Duodenal mucosa (tissue), 2 donors: ENCODE measurements around the gene PAH.

ENCODE experiments used
- H3K27ac ChIP-seq: one replicate; pipeline ENCODE4 v1.7.0; 2013; ENCODE audit warnings: low read depth, low read length
- H3K27me3 ChIP-seq, 2 donors: one replicate each; pipeline ENCODE4 v1.7.0; 2013; ENCODE audit warnings: low read length in 2 of 2, control low read depth in 1 of 2; ENCODE audit not compliant: insufficient read depth in 2 of 2, control insufficient read depth in 1 of 2
- H3K36me3 ChIP-seq, 2 donors: one replicate each; pipeline ENCODE4 v1.7.0; 2013; ENCODE audit warnings: low read length in 2 of 2, control low read depth in 1 of 2; ENCODE audit not compliant: insufficient read depth in 2 of 2, control insufficient read depth in 1 of 2
- H3K4me1 ChIP-seq, 2 donors: one replicate each; pipeline ENCODE4 v1.7.0; 2013; ENCODE audit warnings: low read length in 2 of 2, control low read depth in 1 of 2; ENCODE audit not compliant: insufficient read depth in 2 of 2, control insufficient read depth in 1 of 2
- H3K4me3 ChIP-seq, 2 donors: one replicate each; pipeline ENCODE4 v1.7.0; 2013; ENCODE audit warnings: low read length in 2 of 2, low read depth in 1 of 2
- H3K9ac ChIP-seq, 2 donors: one replicate each; pipeline ENCODE4 v1.7.0; 2013; ENCODE audit warnings: low read length in 2 of 2, low read depth in 1 of 2
- H3K9me3 ChIP-seq, 2 donors: one replicate each; pipeline ENCODE4 v1.7.0; 2013; ENCODE audit warnings: low read length in 2 of 2, control low read depth in 1 of 2; ENCODE audit not compliant: control insufficient read depth in 1 of 2

Gene PAH

DNA sequence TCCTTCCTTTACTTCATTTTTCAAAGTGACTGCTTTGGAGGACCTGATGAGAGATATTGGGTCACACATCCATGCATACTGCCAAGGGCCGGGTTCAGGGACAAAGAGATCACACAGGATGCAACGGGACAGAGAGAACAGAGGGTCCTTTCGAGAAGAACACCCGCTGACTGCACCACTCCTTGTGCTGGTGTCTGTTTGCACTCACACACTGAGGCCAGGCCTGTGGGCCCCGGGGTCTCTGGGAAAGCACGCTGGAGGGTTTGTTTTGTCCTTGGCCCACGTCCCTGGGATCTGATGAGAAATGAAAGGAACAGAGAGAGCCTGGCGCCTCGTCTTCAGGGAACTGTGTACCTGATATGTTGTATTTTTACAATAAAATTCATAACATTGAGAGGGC lies 42.2 kb downstream of the PAH start:
- Histone ChIP-seq H3K9ac (no peak overlapping the region), H3K4me1 (no peaks in the 10 kb centered on the region), H3K27me3 (no peaks in the 10 kb centered on the region), H3K36me3 (no peaks in the 10 kb centered on the region), H3K27ac (no peak overlapping the region), H3K4me3 (no peak overlapping the region), H3K9me3 (no peaks in the 10 kb centered on the region)

DNA sequence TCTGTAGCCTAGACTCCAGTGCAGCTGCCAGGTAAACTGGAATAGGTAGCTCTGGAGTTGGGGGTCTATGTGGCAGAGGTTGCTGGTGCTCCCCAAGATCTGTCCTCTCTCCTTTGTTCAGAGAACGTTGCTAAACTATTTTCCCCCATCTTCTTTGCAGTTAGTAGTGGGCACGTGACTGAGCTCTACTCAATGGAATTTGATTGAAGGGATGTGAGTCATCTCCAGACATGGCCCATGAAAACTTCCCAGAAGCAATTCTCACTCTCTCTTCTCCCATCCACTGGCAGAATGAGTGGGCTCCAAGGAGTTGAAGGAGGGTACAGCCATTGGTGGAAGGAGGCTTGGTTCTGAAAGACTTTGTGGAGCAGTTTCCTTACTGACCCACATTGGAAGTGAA lies 44.0 kb downstream of the PAH start:
- no peaks in the 10 kb centered on the region for H3K36me3 ChIP-seq
- no peaks in the 10 kb centered on the region for H3K27me3 ChIP-seq
- H3K9ac ChIP-seq: no peak overlapping the region
- H3K4me1 ChIP-seq: no peaks in the 10 kb centered on the region
- H3K27ac ChIP-seq: no peak overlapping the region
- H3K4me3 ChIP-seq: no peak overlapping the region
- H3K9me3 ChIP-seq: no peaks in the 10 kb centered on the region

DNA sequence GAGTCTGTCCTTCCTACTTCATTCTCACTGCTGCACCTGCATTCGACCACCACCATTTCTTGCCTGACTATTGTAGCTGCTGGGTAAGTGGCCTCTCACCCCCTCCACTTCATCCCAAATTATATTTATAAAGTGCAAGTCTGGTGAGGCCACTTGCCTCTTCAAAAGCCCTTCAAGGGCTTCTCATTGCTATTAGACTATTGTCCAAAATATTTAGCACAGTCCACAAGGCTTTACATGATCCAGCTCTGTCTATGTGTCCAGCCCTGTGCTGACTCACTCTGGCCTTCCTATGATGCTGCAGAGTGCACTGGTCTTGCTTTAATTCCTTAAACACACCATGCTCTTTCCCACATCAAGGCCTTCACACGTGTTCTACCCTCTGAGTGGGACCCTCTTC lies 46.0 kb downstream of the PAH start:
- H3K9me3 ChIP-seq: no peaks in the 10 kb centered on the region
- H3K9ac ChIP-seq: no peak overlapping the region
- H3K4me3 ChIP-seq: no peak overlapping the region
- H3K27me3 ChIP-seq: no peaks in the 10 kb centered on the region
- H3K4me1 ChIP-seq: no peaks in the 10 kb centered on the region
- H3K36me3 ChIP-seq: no peaks in the 10 kb centered on the region
- H3K27ac ChIP-seq: no peak overlapping the region

DNA sequence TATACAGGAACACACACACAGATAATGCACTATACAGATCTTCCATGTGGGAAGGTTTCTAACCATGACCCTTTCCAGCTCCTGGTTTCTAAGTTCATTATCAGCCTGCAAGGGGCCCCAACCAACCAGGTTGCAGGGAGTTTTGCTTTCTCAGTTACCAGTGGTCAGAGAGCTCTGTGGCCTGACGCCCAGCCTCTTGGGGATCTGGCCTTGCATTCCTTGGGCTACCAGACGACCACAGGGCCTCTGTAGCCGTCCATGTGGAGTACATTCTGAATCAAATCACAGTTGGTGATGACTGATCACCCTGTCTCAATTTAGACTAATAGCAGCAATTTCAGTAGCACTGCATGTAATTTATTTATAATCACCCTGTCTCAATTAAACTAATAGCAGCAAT lies 47.5 kb downstream of the PAH start:
- Histone ChIP-seq H3K27ac (no peak overlapping the region), H3K27me3 (no peaks in the 10 kb centered on the region), H3K9ac (no peak overlapping the region), H3K36me3 (no peaks in the 10 kb centered on the region), H3K4me3 (no peak overlapping the region), H3K9me3 (no peaks in the 10 kb centered on the region), H3K4me1 (no peaks in the 10 kb centered on the region)

DNA sequence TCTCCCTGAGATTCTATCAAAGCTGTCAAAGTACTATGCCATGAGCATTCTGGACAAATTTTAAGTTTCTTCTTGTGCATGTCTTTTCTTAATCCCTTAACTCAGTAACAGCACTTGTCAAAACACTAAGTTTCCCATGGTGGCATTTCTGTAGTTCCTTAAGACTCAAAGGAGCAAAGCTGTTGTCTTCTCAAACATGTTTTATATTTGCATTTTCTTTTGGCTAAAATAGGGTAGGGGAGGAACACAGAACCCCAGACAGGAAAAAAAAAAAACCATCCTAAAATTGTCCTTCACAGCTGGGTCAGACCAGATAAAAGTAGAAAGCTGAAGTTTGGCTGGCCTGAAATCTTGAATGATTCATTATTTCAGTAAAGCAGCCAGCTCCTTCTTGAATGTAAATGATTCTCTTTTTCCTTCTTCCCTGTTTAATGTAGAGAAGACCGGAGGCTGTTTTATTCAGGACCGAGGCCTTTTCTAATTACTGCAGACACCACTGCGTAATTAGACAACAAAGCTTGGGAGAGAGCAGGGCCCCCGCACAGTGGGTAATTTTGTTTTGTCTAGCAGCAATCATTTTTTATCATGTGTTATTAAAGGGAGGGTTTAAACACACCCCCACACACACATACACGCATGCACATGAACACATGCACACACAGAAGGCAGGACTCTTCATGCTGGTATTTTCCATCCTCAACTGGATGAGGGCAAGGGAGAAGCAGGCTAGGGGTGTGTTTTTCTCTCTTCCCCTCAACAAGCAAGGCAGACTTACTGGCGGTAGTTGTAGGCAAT lies 51.0 kb downstream of the PAH start:
- H3K27ac ChIP-seq: no peak overlapping the region
- no peaks in the 10 kb centered on the region for H3K27me3 ChIP-seq
- H3K9ac ChIP-seq: no peak overlapping the region
- H3K36me3 ChIP-seq: no peaks in the 10 kb centered on the region
- H3K4me1 ChIP-seq: no peaks in the 10 kb centered on the region
- no peak overlapping the region for H3K4me3 ChIP-seq
- no peaks in the 10 kb centered on the region for H3K9me3 ChIP-seq

DNA sequence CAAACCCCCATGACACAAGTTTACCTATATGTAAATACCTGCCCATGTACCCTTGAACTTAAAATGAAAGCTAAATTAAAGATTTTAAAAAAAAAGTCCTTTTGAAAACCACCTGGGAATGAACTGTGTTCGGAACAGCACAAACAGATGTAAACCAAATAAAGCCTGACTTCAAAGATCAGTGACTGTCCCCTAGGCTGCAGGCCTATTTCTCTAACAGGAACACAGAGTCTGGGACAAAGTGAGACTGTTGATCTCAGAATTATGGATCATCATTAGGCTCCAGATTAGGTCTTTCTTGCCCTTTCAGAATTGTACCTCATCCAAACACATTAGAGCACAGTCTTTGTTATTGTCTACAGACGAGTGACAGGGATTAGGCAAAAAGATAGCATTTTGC lies 54.6 kb downstream of the PAH start:
- Histone ChIP-seq H3K9me3 (no peaks in the 10 kb centered on the region), H3K9ac (no peak overlapping the region), H3K4me3 (no peak overlapping the region), H3K27me3 (no peaks in the 10 kb centered on the region), H3K27ac (no peak overlapping the region), H3K4me1 (no peaks in the 10 kb centered on the region), H3K36me3 (no peaks in the 10 kb centered on the region)

DNA sequence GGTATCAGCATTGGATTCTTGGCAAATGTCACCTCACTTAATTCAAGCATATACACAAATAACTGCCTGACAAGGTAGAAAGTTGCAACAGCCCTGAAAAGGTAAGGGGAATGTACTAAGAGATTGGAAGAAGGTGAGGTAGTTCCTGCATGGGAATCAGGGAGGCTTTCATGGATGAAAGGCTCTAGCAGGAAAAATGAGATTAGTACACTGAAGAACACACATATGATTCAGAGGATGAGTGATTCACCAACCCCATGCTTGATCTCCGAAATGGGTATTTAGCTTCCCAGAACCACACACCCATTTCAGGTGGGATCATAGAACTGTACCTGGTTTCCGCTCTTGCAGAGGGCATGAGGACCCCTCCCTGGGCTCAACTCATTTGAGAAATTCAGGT lies 65.8 kb downstream of the PAH start:
- H3K9me3 ChIP-seq: no peaks in the 10 kb centered on the region
- H3K27me3 ChIP-seq: no peaks in the 10 kb centered on the region
- no peak overlapping the region for H3K4me3 ChIP-seq
- H3K36me3 ChIP-seq: no peaks in the 10 kb centered on the region
- H3K9ac ChIP-seq: no peak overlapping the region
- H3K27ac ChIP-seq: no peak overlapping the region
- no peaks in the 10 kb centered on the region for H3K4me1 ChIP-seq

DNA sequence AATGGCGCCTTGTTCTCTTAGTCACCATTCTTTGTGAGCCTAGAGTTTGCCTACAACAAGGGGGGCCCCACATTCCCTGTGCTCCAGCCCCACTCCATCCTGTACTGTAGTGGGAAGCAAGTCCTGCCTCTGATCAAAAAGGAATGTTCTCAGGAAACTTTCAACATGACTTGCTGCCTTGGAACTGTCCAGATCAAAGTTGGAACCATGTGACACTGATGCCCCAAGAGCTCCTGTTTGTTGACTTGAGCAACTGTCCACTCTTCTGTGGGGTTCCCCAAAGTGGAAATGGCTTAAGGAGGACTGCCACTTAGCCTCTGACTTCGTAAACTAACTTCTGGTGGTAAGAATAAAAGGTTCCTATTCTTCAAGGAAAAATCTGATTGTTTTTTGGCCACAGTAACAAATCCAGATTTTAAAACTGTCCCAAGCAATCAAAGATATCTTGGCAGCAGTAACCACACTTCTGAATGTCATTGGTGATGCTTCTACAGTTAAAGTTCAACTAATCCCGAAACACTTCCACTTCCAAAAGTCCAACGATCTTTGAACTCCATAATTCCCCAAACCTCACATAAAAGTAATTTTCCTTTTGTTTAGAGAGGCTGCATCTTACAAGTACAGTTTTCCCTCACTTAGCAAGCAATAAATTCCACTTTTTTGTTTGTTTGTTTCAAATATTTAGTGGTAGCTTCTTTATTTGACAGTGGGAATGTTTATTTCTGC lies 67.2 kb downstream of the PAH start:
- Histone ChIP-seq H3K4me3 (no peak overlapping the region), H3K9ac (no peak overlapping the region), H3K9me3 (no peaks in the 10 kb centered on the region), H3K4me1 (no peaks in the 10 kb centered on the region), H3K36me3 (no peaks in the 10 kb centered on the region), H3K27ac (no peak overlapping the region), H3K27me3 (no peaks in the 10 kb centered on the region)

DNA sequence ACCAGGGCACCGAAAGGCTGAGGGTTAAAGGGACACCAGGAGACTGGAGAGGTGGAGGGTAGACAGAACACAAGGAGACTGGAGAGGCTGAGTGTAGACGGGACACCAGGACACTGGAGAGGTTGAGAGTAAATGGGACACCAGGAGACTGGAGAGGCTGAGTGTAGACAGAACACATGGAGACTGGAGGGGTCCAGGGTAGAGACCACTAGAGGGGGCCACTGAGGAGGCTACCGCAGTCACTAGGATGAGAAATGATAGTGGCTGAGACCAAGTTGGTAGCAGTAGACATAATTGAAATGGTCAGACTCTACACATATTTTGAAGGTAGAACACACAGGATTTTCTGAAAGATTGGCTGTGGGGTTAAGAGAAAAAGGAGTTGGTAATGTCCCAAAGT lies 68.2 kb downstream of the PAH start:
- Histone ChIP-seq H3K27me3 (no peaks in the 10 kb centered on the region), H3K36me3 (no peaks in the 10 kb centered on the region), H3K4me1 (no peaks in the 10 kb centered on the region), H3K9me3 (no peaks in the 10 kb centered on the region), H3K4me3 (no peak overlapping the region), H3K9ac (no peak overlapping the region), H3K27ac (no peak overlapping the region)

DNA sequence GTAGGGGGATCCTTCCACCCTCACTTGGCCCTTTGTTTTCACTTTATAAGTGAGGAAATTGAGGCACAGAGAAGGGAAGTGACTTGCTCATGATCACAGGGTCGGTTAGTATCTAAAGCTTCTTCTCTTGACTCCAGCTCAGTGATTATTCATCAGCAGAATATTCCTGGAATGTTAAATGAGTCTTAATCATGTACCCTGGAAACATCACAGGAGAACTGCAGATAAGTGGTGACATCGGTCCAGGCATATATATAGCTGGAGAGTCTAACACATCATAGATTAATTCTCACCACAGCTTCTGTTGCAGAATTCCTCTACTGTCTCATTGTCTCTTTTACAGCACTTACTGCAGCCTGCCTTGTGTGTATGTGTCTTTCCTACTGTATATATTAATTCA lies 69.9 kb downstream of the PAH start:
- Histone ChIP-seq H3K4me3 (no peak overlapping the region), H3K27me3 (no peaks in the 10 kb centered on the region), H3K9ac (no peak overlapping the region), H3K27ac (no peak overlapping the region), H3K4me1 (no peaks in the 10 kb centered on the region), H3K9me3 (no peaks in the 10 kb centered on the region), H3K36me3 (no peaks in the 10 kb centered on the region)
